ENCODE results near the gene NCK1.

NCK1 gene

GRCh38 chr3:136990826-136991225 is 128.8 kb downstream of the NCK1 start:
- no peak for DNase-seq

GRCh38 chr3:136992115-136992514 is 130.1 kb downstream of the NCK1 start:
- no peak for DNase-seq

DNA sequence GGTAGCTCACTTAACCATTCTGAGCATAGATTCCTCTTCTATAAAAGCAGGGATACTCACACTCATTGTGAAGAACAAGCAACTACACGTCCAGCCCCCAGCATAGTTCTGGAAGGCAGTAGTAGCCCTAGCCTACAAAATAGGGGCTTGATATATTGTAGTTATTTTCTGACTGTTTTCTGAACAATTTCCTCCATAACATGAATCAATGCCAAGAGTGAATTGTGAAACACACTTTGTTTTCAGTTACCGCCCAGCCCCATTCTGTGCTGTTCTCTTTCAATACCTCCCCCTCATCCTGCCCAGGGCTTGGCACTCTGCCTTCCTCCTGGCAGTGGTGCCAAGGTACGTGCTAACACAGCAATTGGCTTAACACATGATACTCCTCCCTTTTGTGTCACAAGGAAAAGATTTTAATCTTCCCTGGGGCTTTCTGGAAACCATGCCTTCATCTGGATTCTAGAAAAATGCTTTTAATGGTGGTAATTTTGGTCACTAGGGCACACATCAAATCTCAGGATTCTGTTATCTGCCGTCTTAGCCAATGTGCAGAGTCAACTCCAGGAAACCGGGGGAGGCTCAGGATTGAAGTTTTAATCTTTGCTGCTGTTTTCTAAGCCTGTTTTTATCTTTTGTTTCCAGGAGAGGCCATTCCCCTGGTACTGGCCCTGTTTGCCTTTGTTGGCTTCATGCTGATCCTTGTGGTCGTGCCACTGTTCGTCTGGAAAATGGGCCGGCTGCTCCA is 132.9 kb downstream of the NCK1 start:
- DNase-seq = no peak

- DNase-seq = no peak
These were observed 133.6 kb downstream of the NCK1 start for GRCh38 chr3:136995652-136996051.
